GM12892 (cell line): ENCODE results near the gene UGDH.

Source experiments
- POLR2A ChIP-seq: IDR thresholded peaks from 2 replicates; pipeline ENCODE4 v1.6.1; 2011; ENCODE audit warnings: low read depth, low read length, control low read depth
- POLR2AphosphoS5 ChIP-seq: IDR thresholded peaks from 2 replicates; pipeline ENCODE4 v1.6.1; 2011; ENCODE audit warnings: low read depth, low read length, control low read depth
- TAF1 ChIP-seq: IDR thresholded peaks from 2 replicates; pipeline ENCODE4 v1.6.1; 2011; ENCODE audit warnings: low read depth, mild to moderate bottlenecking, control low read depth, low read length, borderline replicate concordance

DNA sequence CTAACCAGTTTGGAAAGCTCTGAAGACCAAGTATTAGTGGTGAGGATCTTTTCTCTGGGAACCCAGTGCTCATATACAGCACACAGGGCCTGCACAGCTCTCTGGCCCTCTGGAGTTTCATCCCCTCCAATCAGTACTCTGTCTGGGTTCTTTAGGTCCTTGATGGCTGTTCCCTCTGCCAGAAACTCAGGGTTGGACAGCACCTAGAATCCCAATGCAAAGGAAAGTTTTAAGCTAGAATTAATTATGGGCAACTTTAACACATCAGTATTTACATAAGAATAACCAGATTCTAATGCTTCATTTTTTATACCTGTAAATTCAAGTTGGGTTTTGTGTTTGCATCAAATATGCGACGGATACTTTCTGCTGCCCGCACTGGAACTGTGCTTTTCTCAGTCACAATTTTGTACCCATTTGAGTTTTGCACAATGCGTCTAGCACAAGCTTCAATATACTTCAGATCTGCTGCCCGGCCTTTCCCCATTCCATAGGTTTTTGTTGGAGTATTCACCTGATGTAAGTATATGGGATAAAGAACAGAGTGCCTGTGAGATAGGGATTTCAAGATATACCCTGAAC lies 16.8 kb downstream of the UGDH start:
- TF ChIP-seq POLR2A (no peak), TAF1 (no peak), POLR2AphosphoS5 (no peak)
